Ishikawa (cell line): Measurements from ENCODE around the gene CCSER1.

Experiments
- CEBPB ChIP-seq: IDR thresholded peaks from 2 replicates; pipeline ENCODE4 v1.6.1; 2012
- CREB1 ChIP-seq: IDR thresholded peaks from 2 replicates; pipeline ENCODE4 v1.6.1; 2012; ENCODE audit warnings: low read depth
- EGR1 ChIP-seq: IDR thresholded peaks from 2 replicates; pipeline ENCODE4 v1.6.1; 2012
- EP300 ChIP-seq: IDR thresholded peaks from 2 replicates; pipeline ENCODE4 v1.6.1; 2012; ENCODE audit warnings: borderline replicate concordance
- FOXM1 ChIP-seq: IDR thresholded peaks from 2 replicates; pipeline ENCODE4 v1.6.1; 2012; ENCODE audit warnings: low read depth, borderline replicate concordance
- NFIC ChIP-seq: IDR thresholded peaks from 2 replicates; pipeline ENCODE4 v1.6.1; 2012
- RAD21 ChIP-seq: IDR thresholded peaks from 2 replicates; pipeline ENCODE4 v1.6.1; 2012; ENCODE audit warnings: low read depth
- TAF1 ChIP-seq: IDR thresholded peaks from 2 replicates; pipeline ENCODE4 v1.6.1; 2012; ENCODE audit warnings: low read depth, mild to moderate bottlenecking
- TCF12 ChIP-seq: IDR thresholded peaks from 2 replicates; pipeline ENCODE4 v1.6.1; 2012; ENCODE audit warnings: low read depth
- TEAD4 ChIP-seq: IDR thresholded peaks from 2 replicates; pipeline ENCODE4 v1.6.1; 2012
- YY1 ChIP-seq: IDR thresholded peaks from 2 replicates; pipeline ENCODE4 v1.6.1; 2012; ENCODE audit warnings: low read depth
- ZBTB7A ChIP-seq: IDR thresholded peaks from 2 replicates; pipeline ENCODE4 v1.6.1; 2012; ENCODE audit warnings: low read depth
- TF ChIP-seq, protein P1 (sequence below): IDR thresholded peaks from 2 replicates; pipeline ENCODE4 v1.6.1; 2012
- TF ChIP-seq, protein P2 (sequence below): IDR thresholded peaks from 2 replicates; pipeline ENCODE4 v1.6.1; 2012
- TF ChIP-seq, protein P3 (sequence below): IDR thresholded peaks from 2 replicates; pipeline ENCODE4 v1.6.1; 2012; ENCODE audit warnings: low read depth, mild to moderate bottlenecking

CCSER1 gene

DNA sequence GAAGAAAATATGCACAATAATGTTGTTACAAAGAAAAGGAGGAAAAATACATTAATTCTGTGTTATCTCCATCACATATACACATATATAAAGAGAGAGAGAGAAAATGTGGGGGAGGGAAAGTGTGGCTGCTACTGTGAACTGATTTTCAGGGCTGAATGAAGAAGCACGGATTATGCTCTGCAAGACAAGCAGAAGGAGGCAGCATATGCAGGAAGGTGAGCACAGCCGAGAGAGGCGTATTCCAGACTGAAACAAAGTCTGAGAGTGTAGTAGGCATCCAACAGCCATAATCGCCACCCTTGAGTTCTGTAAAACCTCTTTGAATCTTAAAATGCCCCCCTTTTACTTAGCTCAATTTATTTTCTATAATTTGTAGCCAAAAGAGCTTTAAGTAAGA lies 1094.8 kb downstream of the CCSER1 start:
- TF ChIP-seq TCF12 (no peak), NFIC (no peak), TAF1 (no peak), CEBPB (no peak), CREB1 (no peak), RAD21 (no peak), EP300 (no peak), EGR1 (no peak), YY1 (no peak), TEAD4 (no peak), FOXM1 (no peak), ZBTB7A (no peak)
- TF ChIP-seq, protein P1, sequence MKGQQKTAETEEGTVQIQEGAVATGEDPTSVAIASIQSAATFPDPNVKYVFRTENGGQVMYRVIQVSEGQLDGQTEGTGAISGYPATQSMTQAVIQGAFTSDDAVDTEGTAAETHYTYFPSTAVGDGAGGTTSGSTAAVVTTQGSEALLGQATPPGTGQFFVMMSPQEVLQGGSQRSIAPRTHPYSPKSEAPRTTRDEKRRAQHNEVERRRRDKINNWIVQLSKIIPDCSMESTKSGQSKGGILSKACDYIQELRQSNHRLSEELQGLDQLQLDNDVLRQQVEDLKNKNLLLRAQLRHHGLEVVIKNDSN, result no peak
- TF ChIP-seq, protein P2, sequence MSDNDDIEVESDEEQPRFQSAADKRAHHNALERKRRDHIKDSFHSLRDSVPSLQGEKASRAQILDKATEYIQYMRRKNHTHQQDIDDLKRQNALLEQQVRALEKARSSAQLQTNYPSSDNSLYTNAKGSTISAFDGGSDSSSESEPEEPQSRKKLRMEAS, result no peak
- TF ChIP-seq, protein P3, sequence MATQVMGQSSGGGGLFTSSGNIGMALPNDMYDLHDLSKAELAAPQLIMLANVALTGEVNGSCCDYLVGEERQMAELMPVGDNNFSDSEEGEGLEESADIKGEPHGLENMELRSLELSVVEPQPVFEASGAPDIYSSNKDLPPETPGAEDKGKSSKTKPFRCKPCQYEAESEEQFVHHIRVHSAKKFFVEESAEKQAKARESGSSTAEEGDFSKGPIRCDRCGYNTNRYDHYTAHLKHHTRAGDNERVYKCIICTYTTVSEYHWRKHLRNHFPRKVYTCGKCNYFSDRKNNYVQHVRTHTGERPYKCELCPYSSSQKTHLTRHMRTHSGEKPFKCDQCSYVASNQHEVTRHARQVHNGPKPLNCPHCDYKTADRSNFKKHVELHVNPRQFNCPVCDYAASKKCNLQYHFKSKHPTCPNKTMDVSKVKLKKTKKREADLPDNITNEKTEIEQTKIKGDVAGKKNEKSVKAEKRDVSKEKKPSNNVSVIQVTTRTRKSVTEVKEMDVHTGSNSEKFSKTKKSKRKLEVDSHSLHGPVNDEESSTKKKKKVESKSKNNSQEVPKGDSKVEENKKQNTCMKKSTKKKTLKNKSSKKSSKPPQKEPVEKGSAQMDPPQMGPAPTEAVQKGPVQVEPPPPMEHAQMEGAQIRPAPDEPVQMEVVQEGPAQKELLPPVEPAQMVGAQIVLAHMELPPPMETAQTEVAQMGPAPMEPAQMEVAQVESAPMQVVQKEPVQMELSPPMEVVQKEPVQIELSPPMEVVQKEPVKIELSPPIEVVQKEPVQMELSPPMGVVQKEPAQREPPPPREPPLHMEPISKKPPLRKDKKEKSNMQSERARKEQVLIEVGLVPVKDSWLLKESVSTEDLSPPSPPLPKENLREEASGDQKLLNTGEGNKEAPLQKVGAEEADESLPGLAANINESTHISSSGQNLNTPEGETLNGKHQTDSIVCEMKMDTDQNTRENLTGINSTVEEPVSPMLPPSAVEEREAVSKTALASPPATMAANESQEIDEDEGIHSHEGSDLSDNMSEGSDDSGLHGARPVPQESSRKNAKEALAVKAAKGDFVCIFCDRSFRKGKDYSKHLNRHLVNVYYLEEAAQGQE, result no peak

DNA sequence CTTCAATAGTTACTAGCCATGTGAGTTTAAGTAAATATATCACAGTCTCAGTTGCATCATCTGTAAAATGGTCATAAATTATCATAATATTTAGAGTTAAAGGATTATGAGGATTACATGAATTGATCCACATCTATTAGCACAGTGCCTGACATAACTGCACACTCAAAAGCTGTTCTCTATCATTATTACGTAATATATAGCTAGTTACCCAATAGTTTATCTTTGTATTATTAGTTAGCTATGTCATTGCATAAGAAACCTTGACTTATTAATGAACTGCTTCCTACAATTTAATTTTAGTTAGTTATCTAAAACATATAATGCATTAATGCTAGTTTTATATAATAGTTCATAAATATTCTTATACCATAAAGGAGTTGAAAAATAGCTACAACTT lies 1099.7 kb downstream of the CCSER1 start:
- TF ChIP-seq TEAD4, result no peak
- TF ChIP-seq CEBPB, result no peak
- TF ChIP-seq YY1, result no peak
- TF ChIP-seq FOXM1, result no peak
- TF ChIP-seq, protein P1, result no peak
- TF ChIP-seq CREB1, result no peak
- TF ChIP-seq TAF1, result no peak
- TF ChIP-seq, protein P2, result no peak
- TF ChIP-seq TCF12, result no peak
- TF ChIP-seq EGR1, result no peak
- TF ChIP-seq NFIC, result no peak
- TF ChIP-seq, protein P3, result no peak
- TF ChIP-seq RAD21, result no peak
- no peak for TF ChIP-seq ZBTB7A

DNA sequence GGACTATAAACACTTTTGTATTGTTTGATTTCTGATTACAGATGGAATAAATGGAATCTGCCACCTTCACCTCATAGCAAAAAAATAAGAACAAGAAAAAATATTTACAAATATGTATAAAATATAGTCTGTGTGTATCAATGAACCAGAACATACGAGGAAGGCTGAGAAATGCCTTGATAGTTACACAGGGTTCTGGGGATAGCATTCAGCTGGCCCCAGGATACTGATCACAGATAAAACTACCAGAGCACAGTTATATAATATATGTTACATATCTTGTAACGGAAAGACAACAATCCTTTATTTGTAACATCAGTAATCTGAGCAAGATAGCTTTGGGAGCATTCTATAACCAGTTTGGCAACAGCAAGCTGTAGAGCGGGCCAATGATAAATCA lies 1101.5 kb downstream of the CCSER1 start:
- TF ChIP-seq TEAD4, result no peak
- TF ChIP-seq, protein P1, result no peak

DNA sequence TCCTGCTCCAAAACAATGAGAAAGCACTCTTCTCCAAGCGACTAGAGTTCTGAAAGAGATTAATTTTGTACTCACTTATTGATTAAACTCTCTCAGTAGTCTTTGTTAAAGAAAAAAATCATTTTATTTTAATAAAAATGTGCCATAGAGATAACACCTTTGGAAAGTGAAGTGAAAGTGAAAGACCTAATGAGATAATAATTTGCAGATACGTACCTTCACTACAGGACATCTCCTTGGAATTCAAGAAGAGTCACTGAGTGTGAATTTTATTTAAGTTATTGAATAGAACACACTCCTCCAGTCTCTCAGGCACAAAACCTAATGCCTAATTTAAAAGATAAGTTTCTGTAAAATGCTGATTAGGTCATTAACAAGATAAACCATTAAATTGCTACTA lies 1106.0 kb downstream of the CCSER1 start:
- TF ChIP-seq CREB1 (no peak), CEBPB (no peak), FOXM1 (no peak), YY1 (no peak), RAD21 (no peak), TEAD4 (no peak), EGR1 (no peak), EP300 (no peak), NFIC (no peak)
- TF ChIP-seq, protein P3, result no peak
- TF ChIP-seq, protein P1, result no peak
- TF ChIP-seq, protein P2, result no peak
